Measurements from ENCODE around the gene ARHGAP44. TPM values are rescaled to one million over a fixed set of nuclear protein-coding genes. Genes with fewer than 3 reads are reported as not detected.

ARHGAP44 gene
- total and polyA plus RNA-seq, 4 donors = 12.1 to 37.5 (median 20.2) TPM

GRCh38 chr17:12773153-12773552, 16.1 kb upstream of the ARHGAP44 start:
- WGBS, 2 donors = 50 to 71% methylated on average over 1 of the region's 1 CpG

GRCh38 chr17:12789075-12789480, 220 bp upstream of the ARHGAP44 start:
- H3K9me3 ChIP-seq (ENCODE audit: control insufficient read depth in 4 of 4, insufficient read depth in 3 of 4, low read length in 3 of 4) = no peaks in the 10 kb centered on the region
- 1% methylated on average over 16 of the region's 16 CpGs for WGBS, 2 donors
- H3K4me3 ChIP-seq = peak overlapping the region; percentile 43
- no peak overlapping the region for H3K27ac ChIP-seq (ENCODE audit: low read depth in 1 of 2, low read length in 1 of 2)
- no peak overlapping the region for H3K9ac ChIP-seq (ENCODE audit: insufficient read depth in 1 of 2, low read length in 2 of 2)
- peaks cover 0 to 9% (median 4%) of the 10 kb centered on the region in 5 donors for H3K4me1 ChIP-seq (ENCODE audit: control insufficient read depth in 5 of 5, insufficient read depth in 5 of 5, low read length in 5 of 5)
- no peaks in the 10 kb centered on the region for H3K36me3 ChIP-seq (ENCODE audit: control insufficient read depth in 4 of 4, insufficient read depth in 4 of 4, low read length in 4 of 4)
- ATAC-seq (ENCODE audit: insufficient read depth, low FRiP score) (no peak), DNase-seq (no peak)
- H3K27me3 ChIP-seq (ENCODE audit: control insufficient read depth in 3 of 3, insufficient read depth in 3 of 3, low read length in 2 of 3) = peaks cover 0 to 13% (median 11%) of the 10 kb centered on the region in 3 donors
- TF ChIP-seq CTCF (IDR thresholded peaks at IDR 0.05; ENCODE audit: control extremely low read depth, extremely low read depth) = no peak

More at GRCh38 chr17:12773153-12773552, 16.1 kb upstream of the ARHGAP44 start:
- no peaks in the 10 kb centered on the region for H3K9me3 ChIP-seq (ENCODE audit: control insufficient read depth in 4 of 4, insufficient read depth in 3 of 4, low read length in 3 of 4)
- no peak for DNase-seq
- ATAC-seq (ENCODE audit: insufficient read depth, low FRiP score) = no peak
- H3K4me3 ChIP-seq = no peak overlapping the region
- no peak for TF ChIP-seq CTCF (IDR thresholded peaks at IDR 0.05; ENCODE audit: control extremely low read depth, extremely low read depth)
- no peaks in the 10 kb centered on the region for H3K4me1 ChIP-seq (ENCODE audit: control insufficient read depth in 5 of 5, insufficient read depth in 5 of 5, low read length in 5 of 5)
- H3K27ac ChIP-seq (ENCODE audit: low read depth in 1 of 2, low read length in 1 of 2) = no peak overlapping the region
- H3K27me3 ChIP-seq (ENCODE audit: control insufficient read depth in 3 of 3, insufficient read depth in 3 of 3, low read length in 2 of 3) = peaks cover 0 to 11% (median 0%) of the 10 kb centered on the region in 3 donors
- H3K36me3 ChIP-seq (ENCODE audit: control insufficient read depth in 4 of 4, insufficient read depth in 4 of 4, low read length in 4 of 4) = no peaks in the 10 kb centered on the region
- no peak overlapping the region for H3K9ac ChIP-seq (ENCODE audit: insufficient read depth in 1 of 2, low read length in 2 of 2)

- Histone ChIP-seq H3K9me3 (ENCODE audit: control insufficient read depth in 4 of 4, insufficient read depth in 3 of 4, low read length in 3 of 4) (no peaks in the 10 kb centered on the region), H3K4me1 (ENCODE audit: control insufficient read depth in 5 of 5, insufficient read depth in 5 of 5, low read length in 5 of 5) (peaks cover 0 to 9% (median 4%) of the 10 kb centered on the region in 5 donors), H3K27ac (ENCODE audit: low read depth in 1 of 2, low read length in 1 of 2) (peak overlapping the region in 1 of 2 donors; percentile 82), H3K27me3 (ENCODE audit: control insufficient read depth in 3 of 3, insufficient read depth in 3 of 3, low read length in 2 of 3) (peaks cover 0 to 13% (median 11%) of the 10 kb centered on the region in 3 donors), H3K4me3 (peak overlapping the region; percentile 43), H3K36me3 (ENCODE audit: control insufficient read depth in 4 of 4, insufficient read depth in 4 of 4, low read length in 4 of 4) (no peaks in the 10 kb centered on the region), H3K9ac (ENCODE audit: insufficient read depth in 1 of 2, low read length in 2 of 2) (peak overlapping the region in 1 of 2 donors; percentile 16)
- WGBS, 2 donors = 12 to 16% methylated on average over 27 of the region's 27 CpGs
- ATAC-seq (ENCODE audit: insufficient read depth, low FRiP score) (peak; percentile 48), DNase-seq (peak; percentile 44 to 76 (median 51))
- no peak for TF ChIP-seq CTCF (IDR thresholded peaks at IDR 0.05; ENCODE audit: control extremely low read depth, extremely low read depth)
Measured at GRCh38 chr17:12790249-12791106, 1.2 kb downstream of the ARHGAP44 start.
